Naive thymus-derived CD4-positive, alpha-beta T cell (primary cell): ENCODE measurements around the gene CPT1A. TPM values are rescaled to one million over a fixed set of nuclear protein-coding genes. Genes with fewer than 3 reads are reported as not detected.
A peak's percentile ranks its signal among the peaks of the same experiment; 100 is the strongest.

Experiments used
- ATAC-seq: fragments of 150-1000 bp; cut with Tn5 transposase; 2 replicates; pipeline ENCODE4 v1.10.0; 2021; ENCODE audit warnings: mild to moderate bottlenecking, moderate library complexity
- CTCF ChIA-PET: fragments of 350-600 bp; sonication (Branson Sonifier 250); formaldehyde crosslinking; loops from one replicate; lab custom pipeline; 2021; ENCODE audit warnings: antibody characterized with exemption; lab: Charles Lee
- POLR2A ChIA-PET: fragments of 350-600 bp; sonication (Branson Sonifier 250); formaldehyde crosslinking; loops from one replicate; lab custom pipeline; 2021; ENCODE audit warnings: antibody characterized with exemption, inconsistent platforms; lab: Charles Lee
- DNase-seq, 9 donors: peaks; one replicate each; pipeline versions ENCODE4 v3.0.0 to v3.0.0-alpha.2; 2020 to 2022; ENCODE audit warnings: mixed read lengths in 1 of 9
- H3K27ac ChIP-seq: one replicate; pipeline ENCODE4 v1.7.0; 2013; ENCODE audit warnings: mild to moderate bottlenecking, low read depth, low read length, moderate library complexity
- H3K27me3 ChIP-seq, 2 donors: one replicate each; pipeline ENCODE4 v1.7.0; 2013; ENCODE audit warnings: low read length in 2 of 2, mild to moderate bottlenecking in 2 of 2, moderate library complexity in 2 of 2; ENCODE audit not compliant: control insufficient read depth in 2 of 2, insufficient read depth in 2 of 2
- H3K36me3 ChIP-seq, 3 experiments: 1 replicate in 2 of 3; 2 replicates in 1 of 3; pipeline ENCODE4 v1.7.0; 2013; ENCODE audit warnings: low read length in 3 of 3, mild to moderate bottlenecking in 3 of 3, moderate library complexity in 1 of 3; ENCODE audit not compliant: insufficient read depth in 3 of 3, control insufficient read depth in 2 of 3
- H3K4me1 ChIP-seq, 2 donors: one replicate each; pipeline ENCODE4 v1.7.0; 2013; ENCODE audit warnings: low read length in 2 of 2, mild to moderate bottlenecking in 2 of 2, moderate library complexity in 1 of 2; ENCODE audit not compliant: control insufficient read depth in 2 of 2, insufficient read depth in 2 of 2
- H3K4me3 ChIP-seq: 2 replicates; pipeline ENCODE4 v1.7.0; 2013; ENCODE audit warnings: mild to moderate bottlenecking, low read length
- H3K9me3 ChIP-seq, 3 experiments: 1 replicate in 2 of 3; 2 replicates in 1 of 3; pipeline ENCODE4 v1.7.0; 2013; ENCODE audit warnings: low read length in 3 of 3; ENCODE audit not compliant: control insufficient read depth in 2 of 3
- H3K27ac Mint-ChIP-seq, 9 donors: one replicate each; pipeline ENCODE4 v1.8.0; 2020 to 2022; ENCODE audit warnings: mixed read lengths in 9 of 9, mild to moderate bottlenecking in 8 of 9, moderate library complexity in 5 of 9, inconsistent platforms in 2 of 9
- H3K27me3 Mint-ChIP-seq, 5 donors: one replicate each; pipeline ENCODE4 v1.8.0; 2021 to 2022; ENCODE audit warnings: mixed read lengths in 5 of 5, mild to moderate bottlenecking in 1 of 5
- H3K36me3 Mint-ChIP-seq, 5 donors: one replicate each; pipeline ENCODE4 v1.8.0; 2020 to 2022; ENCODE audit warnings: mixed read lengths in 5 of 5, mild to moderate bottlenecking in 3 of 5, inconsistent platforms in 1 of 5
- H3K4me1 Mint-ChIP-seq, 7 donors: one replicate each; pipeline ENCODE4 v1.8.0; 2020 to 2022; ENCODE audit warnings: mixed read lengths in 7 of 7, mild to moderate bottlenecking in 3 of 7, inconsistent platforms in 1 of 7
- H3K4me3 Mint-ChIP-seq, 10 donors: one replicate each; pipeline ENCODE4 v1.8.0; 2020 to 2022; ENCODE audit warnings: mild to moderate bottlenecking in 10 of 10, mixed read lengths in 10 of 10, moderate library complexity in 6 of 10, inconsistent platforms in 2 of 10
- H3K9me3 Mint-ChIP-seq, 11 donors: one replicate each; pipeline ENCODE4 v1.8.0; 2020 to 2022; ENCODE audit warnings: mixed read lengths in 11 of 11, mild to moderate bottlenecking in 4 of 11, inconsistent platforms in 1 of 11, moderate library complexity in 1 of 11
- intact Hi-C, 2 donors: fragments of 100-400 bp; cut with micrococcal nuclease; formaldehyde crosslinking; loops; one replicate each; pipeline ENCODE4 v1.15.1; 2023
- polyA plus RNA-seq, 2 donors: library from polyadenylated mRNA; unstranded; fragments of 300-500 nt; fragmentation: Illumina TruSeq; gene quantifications; one replicate each; pipeline ENCODE4 v1.2.3, GENCODE V29; 2021
- total RNA-seq, 6 experiments: library from RNA in 5 of 6; stranded (reverse) in 5 of 6; gene quantifications; 1 replicate in 5 of 6; 2 replicates in 1 of 6; pipeline ENCODE4 v1.2.3 and lab custom pipeline; 2021 to 2026

The CPT1A gene
- total and polyA plus RNA-seq, 7 experiments from 2014 or later: 2.3 to 52.7 (median 20.0) TPM

- Histone ChIP-seq H3K27me3 (no peaks in the 10 kb centered on the region), H3K36me3 (peaks cover 2 to 37% (median 11%) of the 10 kb centered on the region in 3 experiments), H3K9me3 (no peaks in the 10 kb centered on the region), H3K4me3 (no peak overlapping the region), H3K4me1 (no peaks in the 10 kb centered on the region), H3K27ac (no peak overlapping the region)
- Mint-ChIP-seq H3K27ac (no peak overlapping the region), H3K9me3 (peaks cover 0 to 2% (median 0%) of the 10 kb centered on the region in 11 donors), H3K4me3 (no peak overlapping the region), H3K27me3 (no peaks in the 10 kb centered on the region), H3K36me3 (peaks cover 0 to 29% (median 8%) of the 10 kb centered on the region in 5 donors), H3K4me1 (peaks cover 0 to 17% (median 4%) of the 10 kb centered on the region in 7 donors)
- ChIA-PET POLR2A (no interaction called here), CTCF (no interaction called here)
- intact Hi-C loops: no loop called here
- DNase-seq (no peak), ATAC-seq (no peak)
Measured at GRCh38 chr11:68756171-68756766, 85.4 kb downstream of the CPT1A start.

- peak overlapping the region in 5 of 10 donors; percentile 9 to 47 (median 29) for H3K4me3 Mint-ChIP-seq
- H3K27me3 Mint-ChIP-seq: peaks cover 0 to 7% (median 0%) of the 10 kb centered on the region in 5 donors
- H3K27me3 ChIP-seq: no peaks in the 10 kb centered on the region
- H3K9me3 Mint-ChIP-seq: peaks cover 0 to 2% (median 0%) of the 10 kb centered on the region in 11 donors
- H3K27ac ChIP-seq: no peak overlapping the region
- intact Hi-C loops: loop anchor here (5.0 kb wide), 1 partner anchor 149 kb away; the partner anchor contains the start of genes IGHMBP2 (in 2 of the 2) and MRPL21 (in 2 of the 2)
- peaks cover 0 to 22% (median 11%) of the 10 kb centered on the region in 3 experiments for H3K36me3 ChIP-seq
- H3K4me1 Mint-ChIP-seq: peaks cover 7 to 19% (median 13%) of the 10 kb centered on the region in 7 donors
- peaks cover 0 to 23% (median 8%) of the 10 kb centered on the region in 5 donors for H3K36me3 Mint-ChIP-seq
- no peaks in the 10 kb centered on the region for H3K9me3 ChIP-seq
- no peaks in the 10 kb centered on the region for H3K4me1 ChIP-seq
- no peak for ATAC-seq
- CTCF ChIA-PET: no interaction called here
- POLR2A ChIA-PET: no interaction called here
- DNase-seq: no peak
- no peak overlapping the region for H3K27ac Mint-ChIP-seq
- H3K4me3 ChIP-seq: no peak overlapping the region
Measured at GRCh38 chr11:68753300-68753699, 88.4 kb downstream of the CPT1A start.

- CTCF ChIA-PET: no interaction called here
- Histone ChIP-seq H3K4me3 (peak within 1 kb of the TSS; percentile 54), H3K36me3 (peaks cover 0 to 3% (median under 1%) of the 10 kb centered on the region in 3 experiments), H3K9me3 (no peaks in the 10 kb centered on the region), H3K27ac (no peak within 1 kb of the TSS), H3K4me1 (no peaks in the 10 kb centered on the region), H3K27me3 (no peaks in the 10 kb centered on the region)
- intact Hi-C loops: loop anchor here (1.0 to 5.0 kb wide), 5 partner anchors 61 to 297 kb away; partner anchors contain the start of genes IGHMBP2 (in 2 of the 2), MRPL21 (in 2 of the 2), TPCN2 (in 2 of the 2) and PPP6R3 (in 1 of the 2)
- H3K4me3 Mint-ChIP-seq: peak within 1 kb of the TSS; percentile 65 to 90 (median 78)
- H3K4me1 Mint-ChIP-seq: peaks cover 7 to 19% (median 13%) of the 10 kb centered on the region in 7 donors
- DNase-seq: peak; percentile 73 to 97 (median 88)
- H3K27ac Mint-ChIP-seq: peak within 1 kb of the TSS in 8 of 9 donors; percentile 5 to 84 (median 66)
- POLR2A ChIA-PET: no interaction called here
- ATAC-seq: peak; percentile 99
- H3K9me3 Mint-ChIP-seq: peaks cover 0 to 2% (median 0%) of the 10 kb centered on the region in 11 donors
- peaks cover 0 to 7% (median 0%) of the 10 kb centered on the region in 5 donors for H3K27me3 Mint-ChIP-seq
- H3K36me3 Mint-ChIP-seq: peaks cover 0 to 12% (median 1%) of the 10 kb centered on the region in 5 donors
Measured at GRCh38 chr11:68751331-68751856, 90.3 kb downstream of the CPT1A start, which contains the start of gene TESMIN. TSS of gene TESMIN (minus strand) at chr11:68751520. CDS start at chr11:68750660, 860 bp downstream.

GRCh38 chr11:68751004-68751325, 90.8 kb downstream of the CPT1A start:
- intact Hi-C loops: loop anchor here (1.0 to 5.0 kb wide), 5 partner anchors 60 to 297 kb away; partner anchors contain the start of genes IGHMBP2 (in 2 of the 2), MRPL21 (in 2 of the 2), TPCN2 (in 2 of the 2) and PPP6R3 (in 1 of the 2)
- peak overlapping the region; percentile 54 for H3K4me3 ChIP-seq

GRCh38 chr11:68750195-68751003, 91.3 kb downstream of the CPT1A start:
- peaks cover 0 to 7% (median 0%) of the 10 kb centered on the region in 3 experiments for H3K36me3 ChIP-seq
- Mint-ChIP-seq H3K27ac (peak overlapping the region in 5 of 9 donors; percentile 64 to 75 (median 66)), H3K9me3 (peaks cover 0 to 2% (median 0%) of the 10 kb centered on the region in 11 donors), H3K4me3 (peak overlapping the region in 9 of 10 donors; percentile 52 to 75 (median 71)), H3K36me3 (peaks cover 0 to 12% (median 3%) of the 10 kb centered on the region in 5 donors), H3K27me3 (peaks cover 0 to 7% (median 0%) of the 10 kb centered on the region in 5 donors), H3K4me1 (peaks cover 7 to 19% (median 13%) of the 10 kb centered on the region in 7 donors)
- peak in 8 of 9 donors; percentile 4 to 37 (median 20) for DNase-seq
- no peak overlapping the region for H3K4me3 ChIP-seq
- intact Hi-C loops: loop anchor here (1.0 to 5.0 kb wide), 5 partner anchors 60 to 298 kb away; partner anchors contain the start of genes IGHMBP2 (in 2 of the 2), MRPL21 (in 2 of the 2), TPCN2 (in 2 of the 2) and PPP6R3 (in 1 of the 2)
- H3K9me3 ChIP-seq: no peaks in the 10 kb centered on the region
- ATAC-seq: no peak
- no peaks in the 10 kb centered on the region for H3K4me1 ChIP-seq
- ChIA-PET POLR2A (no interaction called here), CTCF (interaction anchor here (1.1 kb wide), 1 partner anchor 92 kb away, joined by 4 read pairs; no protein-coding TSS in a partner anchor)
- H3K27ac ChIP-seq: no peak overlapping the region
- no peaks in the 10 kb centered on the region for H3K27me3 ChIP-seq

More at GRCh38 chr11:68751004-68751325, 90.8 kb downstream of the CPT1A start:
- no peaks in the 10 kb centered on the region for H3K4me1 ChIP-seq
- no peaks in the 10 kb centered on the region for H3K9me3 ChIP-seq
- Mint-ChIP-seq H3K9me3 (peaks cover 0 to 2% (median 0%) of the 10 kb centered on the region in 11 donors), H3K27me3 (peaks cover 0 to 7% (median 0%) of the 10 kb centered on the region in 5 donors), H3K27ac (no peak overlapping the region), H3K4me1 (peaks cover 7 to 19% (median 13%) of the 10 kb centered on the region in 7 donors), H3K4me3 (peak overlapping the region in 1 of 10 donors; percentile 83), H3K36me3 (peaks cover 0 to 12% (median 1%) of the 10 kb centered on the region in 5 donors)
- no peak overlapping the region for H3K27ac ChIP-seq
- no peak for DNase-seq
- peaks cover 0 to 2% (median 0%) of the 10 kb centered on the region in 3 experiments for H3K36me3 ChIP-seq
- ChIA-PET CTCF (no interaction called here), POLR2A (no interaction called here)
- no peak for ATAC-seq
- H3K27me3 ChIP-seq: no peaks in the 10 kb centered on the region
